ENCODE measurements around the gene SLC6A8.
"Not testable (repeated sequence)": the region's sequence is repeated elsewhere in the genome, so short reads cannot be mapped to it uniquely, and the experiment has no call there.

SLC6A8 gene

DNA sequence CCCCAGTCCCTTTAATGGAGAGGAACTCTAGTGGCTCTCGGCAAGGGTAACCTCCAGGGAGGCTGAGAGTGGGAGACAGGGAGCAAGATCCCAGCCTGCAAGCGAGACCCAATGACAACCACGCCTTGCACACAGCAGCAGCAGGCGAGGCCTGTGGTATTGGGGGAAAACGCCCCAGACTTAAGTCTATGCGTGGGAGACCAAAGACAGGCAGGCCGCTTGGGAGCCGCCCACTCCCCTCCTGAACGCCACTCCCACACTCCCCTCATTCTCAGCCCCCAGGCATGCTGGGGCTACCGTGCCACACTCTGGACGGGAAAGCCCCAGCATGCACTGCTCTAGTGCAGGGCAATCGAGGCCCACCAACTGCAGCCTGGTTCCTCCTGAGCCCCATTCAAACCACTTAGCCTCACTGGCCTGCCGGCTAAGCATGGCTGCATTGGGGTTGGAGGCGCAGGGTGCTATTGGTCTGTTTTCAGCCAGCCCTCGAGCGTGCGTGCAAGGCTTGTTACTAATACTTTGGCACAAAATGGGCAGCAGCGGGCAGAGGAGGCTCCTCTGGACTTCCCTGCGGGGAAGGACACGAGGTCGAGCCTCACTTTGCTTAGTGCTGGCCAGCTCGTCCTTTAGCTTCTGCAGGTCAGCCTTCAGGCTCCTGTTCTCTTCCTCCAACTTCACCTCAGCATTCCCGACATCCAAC lies 14.8 kb downstream of the SLC6A8 start:
- Histone ChIP-seq H4K20me1 (ENCODE audit: insufficient read depth, low read length) (no peaks in the 10 kb centered on the region; the same call in 1 of the 2 replicates), H3K4me2 (ENCODE audit: insufficient read depth, low read length) (no peak overlapping the region), H3K27me3 (ENCODE audit: insufficient read depth, low read length, poor library complexity) (no peaks in the 10 kb centered on the region), H3K9ac (ENCODE audit: low read depth, low read length) (no peak overlapping the region), H3K36me3 (ENCODE audit: insufficient read depth, low read length) (peaks cover 32% of the 10 kb centered on the region), H3K9me3 (ENCODE audit: insufficient read depth, low read length, severe bottlenecking) (no peaks in the 10 kb centered on the region), H3K27ac (ENCODE audit: low read length) (no peak overlapping the region), H3K79me2 (ENCODE audit: insufficient read depth, low read length) (no peaks in the 10 kb centered on the region), H3K4me3 (ENCODE audit: low read depth in 1 of 2, low read length in 2 of 2) (no peak overlapping the region), H3K4me1 (ENCODE audit: insufficient read depth, low read length) (no peaks in the 10 kb centered on the region), H2AFZ (ENCODE audit: low read depth, low read length) (no peak overlapping the region)
- DNase-seq = no peak
- no peak for ATAC-seq (ENCODE audit: insufficient read depth, low read depth)
- TF ChIP-seq EZH2 (IDR thresholded peaks at IDR 0.05; ENCODE audit: borderline replicate concordance, low read depth, low read length, severe bottlenecking) = no peak
- TF ChIP-seq, protein P1, sequence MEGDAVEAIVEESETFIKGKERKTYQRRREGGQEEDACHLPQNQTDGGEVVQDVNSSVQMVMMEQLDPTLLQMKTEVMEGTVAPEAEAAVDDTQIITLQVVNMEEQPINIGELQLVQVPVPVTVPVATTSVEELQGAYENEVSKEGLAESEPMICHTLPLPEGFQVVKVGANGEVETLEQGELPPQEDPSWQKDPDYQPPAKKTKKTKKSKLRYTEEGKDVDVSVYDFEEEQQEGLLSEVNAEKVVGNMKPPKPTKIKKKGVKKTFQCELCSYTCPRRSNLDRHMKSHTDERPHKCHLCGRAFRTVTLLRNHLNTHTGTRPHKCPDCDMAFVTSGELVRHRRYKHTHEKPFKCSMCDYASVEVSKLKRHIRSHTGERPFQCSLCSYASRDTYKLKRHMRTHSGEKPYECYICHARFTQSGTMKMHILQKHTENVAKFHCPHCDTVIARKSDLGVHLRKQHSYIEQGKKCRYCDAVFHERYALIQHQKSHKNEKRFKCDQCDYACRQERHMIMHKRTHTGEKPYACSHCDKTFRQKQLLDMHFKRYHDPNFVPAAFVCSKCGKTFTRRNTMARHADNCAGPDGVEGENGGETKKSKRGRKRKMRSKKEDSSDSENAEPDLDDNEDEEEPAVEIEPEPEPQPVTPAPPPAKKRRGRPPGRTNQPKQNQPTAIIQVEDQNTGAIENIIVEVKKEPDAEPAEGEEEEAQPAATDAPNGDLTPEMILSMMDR (IDR thresholded peaks at IDR 0.05; ENCODE audit: borderline replicate concordance, extremely low read depth, low read length, poor library complexity, severe bottlenecking) = no peak

DNA sequence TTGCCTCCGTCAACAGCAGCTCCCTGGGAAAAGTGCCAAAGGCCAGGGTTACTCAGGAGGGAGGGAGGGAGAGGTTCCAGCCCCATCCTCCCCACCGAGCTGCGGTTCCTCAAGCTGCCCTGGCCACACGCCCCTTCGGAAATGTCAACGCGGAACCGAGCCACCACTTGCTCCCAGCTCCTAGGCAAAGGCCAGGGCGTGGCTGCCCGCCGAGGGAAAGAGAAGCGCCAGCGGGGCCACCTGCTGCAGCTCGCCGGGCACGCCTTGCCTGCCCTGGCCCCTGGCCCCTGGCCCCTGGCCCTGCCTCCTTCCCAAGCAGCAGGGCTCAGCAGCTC lies 15.3 kb downstream of the SLC6A8 start:
- no peaks in the 10 kb centered on the region for H3K9me3 ChIP-seq (ENCODE audit: insufficient read depth, low read length, severe bottlenecking)
- DNase-seq (no peak), ATAC-seq (ENCODE audit: insufficient read depth, low read depth) (no peak)
- no peaks in the 10 kb centered on the region for H3K4me1 ChIP-seq (ENCODE audit: insufficient read depth, low read length)
- H3K27me3 ChIP-seq (ENCODE audit: insufficient read depth, low read length, poor library complexity) = no peaks in the 10 kb centered on the region
- H2AFZ ChIP-seq (ENCODE audit: low read depth, low read length) = no peak overlapping the region
- H3K4me2 ChIP-seq (ENCODE audit: insufficient read depth, low read length) = no peak overlapping the region
- no peak overlapping the region for H3K27ac ChIP-seq (ENCODE audit: low read length)
- H3K36me3 ChIP-seq (ENCODE audit: insufficient read depth, low read length) = peaks cover 36% of the 10 kb centered on the region
- no peaks in the 10 kb centered on the region; the same call in 1 of the 2 replicates for H4K20me1 ChIP-seq (ENCODE audit: insufficient read depth, low read length)
- H3K9ac ChIP-seq (ENCODE audit: low read depth, low read length) = no peak overlapping the region
- H3K4me3 ChIP-seq (ENCODE audit: low read depth in 1 of 2, low read length in 2 of 2) = no peak overlapping the region
- TF ChIP-seq EZH2 (IDR thresholded peaks at IDR 0.05; ENCODE audit: borderline replicate concordance, low read depth, low read length, severe bottlenecking) = no peak
- TF ChIP-seq, protein P1 (IDR thresholded peaks at IDR 0.05; ENCODE audit: borderline replicate concordance, extremely low read depth, low read length, poor library complexity, severe bottlenecking) = no peak
- H3K79me2 ChIP-seq (ENCODE audit: insufficient read depth, low read length) = no peaks in the 10 kb centered on the region

DNA sequence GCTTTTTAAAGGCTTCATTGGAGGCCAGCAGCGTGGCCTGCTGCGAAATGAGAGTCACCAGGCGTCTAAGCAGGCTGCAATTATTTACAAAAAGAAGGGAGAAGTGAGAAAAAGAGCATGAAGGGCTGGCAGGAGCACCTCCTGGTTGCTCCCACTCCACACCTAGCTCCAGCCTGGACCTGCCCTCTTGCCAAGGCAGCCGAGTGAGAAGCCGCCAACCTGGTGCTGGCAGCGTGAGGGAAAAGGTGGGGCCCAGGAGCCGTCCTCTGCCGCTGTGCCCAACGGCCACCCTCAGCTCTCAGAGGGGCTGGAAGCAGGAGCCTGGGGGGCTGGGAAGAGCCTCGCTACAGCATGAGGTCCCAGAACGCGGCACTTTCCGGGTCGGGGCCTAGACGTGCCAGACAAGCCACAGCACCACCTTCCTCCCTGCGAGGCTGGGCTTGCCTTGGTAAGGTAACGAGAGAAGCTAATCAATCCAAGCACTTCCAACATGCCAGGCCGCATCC lies 16.3 kb downstream of the SLC6A8 start:
- no peaks in the 10 kb centered on the region for H3K4me1 ChIP-seq (ENCODE audit: insufficient read depth, low read length)
- no peak overlapping the region for H3K27ac ChIP-seq (ENCODE audit: low read length)
- no peak overlapping the region for H2AFZ ChIP-seq (ENCODE audit: low read depth, low read length)
- H3K4me2 ChIP-seq (ENCODE audit: insufficient read depth, low read length) = no peak overlapping the region
- no peak overlapping the region for H3K9ac ChIP-seq (ENCODE audit: low read depth, low read length)
- H3K79me2 ChIP-seq (ENCODE audit: insufficient read depth, low read length) = no peaks in the 10 kb centered on the region
- ATAC-seq (ENCODE audit: insufficient read depth, low read depth) (no peak), DNase-seq (no peak)
- TF ChIP-seq EZH2 (IDR thresholded peaks at IDR 0.05; ENCODE audit: borderline replicate concordance, low read depth, low read length, severe bottlenecking) = no peak
- TF ChIP-seq, protein P1 (IDR thresholded peaks at IDR 0.05; ENCODE audit: borderline replicate concordance, extremely low read depth, low read length, poor library complexity, severe bottlenecking) = no peak
- no peaks in the 10 kb centered on the region for H3K27me3 ChIP-seq (ENCODE audit: insufficient read depth, low read length, poor library complexity)
- no peaks in the 10 kb centered on the region; the same call in 1 of the 2 replicates for H4K20me1 ChIP-seq (ENCODE audit: insufficient read depth, low read length)
- H3K4me3 ChIP-seq (ENCODE audit: low read depth in 1 of 2, low read length in 2 of 2) = no peak overlapping the region
- peaks cover 40% of the 10 kb centered on the region for H3K36me3 ChIP-seq (ENCODE audit: insufficient read depth, low read length)
- no peaks in the 10 kb centered on the region for H3K9me3 ChIP-seq (ENCODE audit: insufficient read depth, low read length, severe bottlenecking)

DNA sequence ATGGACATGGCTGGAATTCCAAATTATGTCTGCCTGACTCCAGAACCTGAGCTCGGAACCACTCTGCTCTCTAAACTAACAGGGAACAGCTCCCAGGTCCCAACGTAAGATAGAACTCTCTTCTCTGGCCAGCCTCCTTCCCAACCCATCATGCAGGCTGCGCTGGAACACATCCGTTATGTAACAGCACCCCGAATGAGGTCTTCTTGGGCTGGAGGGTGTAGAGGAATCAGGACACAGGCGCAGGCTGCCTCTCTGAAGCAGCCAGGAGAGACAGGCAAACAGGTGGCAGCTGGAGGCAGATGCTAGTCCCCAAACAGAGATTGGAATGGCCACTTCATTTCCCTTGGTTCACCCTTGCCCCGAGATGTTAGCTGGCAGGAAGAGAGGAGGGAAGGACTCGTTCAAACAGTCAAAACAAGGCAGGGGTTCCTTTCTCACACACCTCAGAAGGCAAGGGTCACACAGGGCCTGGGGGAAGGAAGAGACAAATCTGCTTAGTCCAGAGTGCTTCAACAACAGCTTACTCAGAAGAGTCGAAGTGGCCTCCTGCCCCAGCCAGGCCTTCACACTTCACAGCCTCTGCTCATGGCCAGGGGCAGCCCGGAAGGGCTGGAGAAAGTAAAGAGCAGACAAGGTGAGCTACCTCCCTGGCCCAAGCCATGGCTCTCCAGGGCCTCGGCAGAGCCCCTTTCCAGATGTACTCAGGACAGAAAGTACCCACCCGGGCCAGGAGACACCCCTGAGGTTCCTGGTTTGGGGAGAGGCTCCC lies 17.1 kb downstream of the SLC6A8 start:
- not testable (repeated sequence) for H2AFZ ChIP-seq (ENCODE audit: low read depth, low read length); H3K9ac ChIP-seq (ENCODE audit: low read depth, low read length); H3K9me3 ChIP-seq (ENCODE audit: insufficient read depth, low read length, severe bottlenecking); H4K20me1 ChIP-seq (ENCODE audit: insufficient read depth, low read length); ATAC-seq (ENCODE audit: insufficient read depth, low read depth); DNase-seq; H3K79me2 ChIP-seq (ENCODE audit: insufficient read depth, low read length); H3K27ac ChIP-seq (ENCODE audit: low read length); H3K4me2 ChIP-seq (ENCODE audit: insufficient read depth, low read length); H3K4me1 ChIP-seq (ENCODE audit: insufficient read depth, low read length); H3K27me3 ChIP-seq (ENCODE audit: insufficient read depth, low read length, poor library complexity); H3K4me3 ChIP-seq (ENCODE audit: low read depth in 1 of 2, low read length in 2 of 2)
- H3K36me3 ChIP-seq (ENCODE audit: insufficient read depth, low read length) = peaks cover 46% of the 10 kb centered on the region

DNA sequence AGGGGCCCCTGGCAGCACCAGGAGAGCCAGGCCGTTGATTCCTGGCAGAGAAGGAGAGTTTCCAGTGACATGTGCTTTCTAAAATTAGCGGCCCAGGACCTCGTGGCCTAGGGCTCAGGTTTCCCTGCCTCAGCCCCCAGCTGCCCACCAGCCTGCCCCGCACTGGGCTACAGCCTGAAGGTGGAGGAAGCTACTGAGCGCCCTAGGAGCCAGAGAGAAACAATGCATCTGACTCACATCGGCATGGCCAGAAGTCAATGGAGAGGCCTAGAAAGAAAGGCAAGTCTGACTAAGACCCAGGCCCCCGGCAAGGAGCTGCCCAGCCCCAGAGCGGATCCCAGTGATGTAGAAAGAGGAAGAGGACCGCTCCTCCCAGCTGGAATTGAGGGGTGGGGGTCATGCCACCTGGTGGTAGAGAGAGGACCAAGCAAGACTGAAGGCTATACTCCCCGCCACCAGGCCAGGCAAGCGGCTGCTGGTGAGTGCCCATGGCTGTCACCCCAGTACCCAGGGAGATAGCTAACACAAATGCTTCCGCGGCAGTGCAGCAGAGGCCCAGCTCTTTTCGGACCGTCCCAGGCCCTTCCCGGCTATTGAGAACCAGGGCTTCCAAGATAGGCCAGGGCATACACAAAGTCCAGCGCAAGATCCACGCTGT lies 17.8 kb downstream of the SLC6A8 start:
- H4K20me1 ChIP-seq (ENCODE audit: insufficient read depth, low read length); H3K27ac ChIP-seq (ENCODE audit: low read length); H3K9ac ChIP-seq (ENCODE audit: low read depth, low read length); H2AFZ ChIP-seq (ENCODE audit: low read depth, low read length); H3K9me3 ChIP-seq (ENCODE audit: insufficient read depth, low read length, severe bottlenecking); DNase-seq; H3K4me3 ChIP-seq (ENCODE audit: low read depth in 1 of 2, low read length in 2 of 2); H3K4me1 ChIP-seq (ENCODE audit: insufficient read depth, low read length); H3K79me2 ChIP-seq (ENCODE audit: insufficient read depth, low read length); H3K27me3 ChIP-seq (ENCODE audit: insufficient read depth, low read length, poor library complexity); ATAC-seq (ENCODE audit: insufficient read depth, low read depth); H3K4me2 ChIP-seq (ENCODE audit: insufficient read depth, low read length): not testable (repeated sequence)
- H3K36me3 ChIP-seq (ENCODE audit: insufficient read depth, low read length) = peaks cover 48% of the 10 kb centered on the region

All from DND-41 (cell line).